Type B pancreatic cell (in vitro differentiated cells): ENCODE measurements around the gene STXBP6. TPM values are rescaled to one million over a fixed set of nuclear protein-coding genes. Genes with fewer than 3 reads are reported as not detected.

Source experiments
- DNase-seq: peaks from one replicate; pipeline ENCODE4 v3.0.0; 2021; ENCODE audit warnings: mixed read lengths; ENCODE audit not compliant: unreplicated experiment; ENCODE audit errors: extremely low spot score
- H3K27ac Mint-ChIP-seq: 2 replicates; pipeline ENCODE4 v1.8.0; 2021; ENCODE audit warnings: mild to moderate bottlenecking, mixed read lengths
- H3K27me3 Mint-ChIP-seq: 2 replicates; pipeline ENCODE4 v1.8.0; 2021; ENCODE audit warnings: mixed read lengths
- H3K36me3 Mint-ChIP-seq: 2 replicates; pipeline ENCODE4 v1.8.0; 2021; ENCODE audit warnings: mixed read lengths
- H3K4me1 Mint-ChIP-seq: one replicate; pipeline ENCODE4 v1.8.0; 2021; ENCODE audit warnings: mixed read lengths; ENCODE audit not compliant: unreplicated experiment
- H3K4me3 Mint-ChIP-seq: 2 replicates; pipeline ENCODE4 v1.8.0; 2021; ENCODE audit warnings: mild to moderate bottlenecking, mixed read lengths
- H3K9me3 Mint-ChIP-seq: 2 replicates; pipeline ENCODE4 v1.8.0; 2021; ENCODE audit warnings: mixed read lengths
- CTCF ChIP-seq: fragments of 200-600 bp; sonication (generic); conservative IDR thresholded peaks from 2 replicates; pipeline ENCODE4 v1.5.0; 2021; ENCODE audit warnings: antibody characterized with exemption, mild to moderate bottlenecking
- total RNA-seq: library from RNA; stranded (reverse); gene quantifications from 2 replicates; pipeline ENCODE4 v1.2.1, GENCODE V29; 2021; ENCODE audit warnings: low replicate concordance

The STXBP6 gene
- total RNA-seq, 1 donor from 2014 or later, result 17.0 TPM

DNA sequence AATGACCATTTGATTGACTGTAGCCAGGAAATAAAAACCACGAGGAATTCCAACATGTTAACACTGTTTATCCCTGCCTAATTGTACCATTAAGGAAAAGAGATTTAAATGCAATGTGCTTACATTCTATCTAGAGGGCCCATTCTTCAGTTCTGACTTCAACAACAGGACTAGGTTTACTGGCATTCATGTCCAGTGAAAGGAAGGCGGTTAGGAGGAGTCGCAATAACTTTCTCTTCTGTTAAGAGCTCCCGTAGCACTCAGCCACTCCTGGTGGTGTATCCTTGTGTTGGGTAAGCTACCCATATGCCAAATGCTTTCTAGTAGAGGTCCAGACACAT lies 154.7 kb downstream of the STXBP6 start:
- no peak for TF ChIP-seq CTCF
- peaks cover 5% of the 10 kb centered on the region for H3K36me3 Mint-ChIP-seq
- no peak for DNase-seq
- H3K4me3 Mint-ChIP-seq, result no peak overlapping the region
- H3K27ac Mint-ChIP-seq, result no peak overlapping the region
- no peaks in the 10 kb centered on the region for H3K27me3 Mint-ChIP-seq
- peaks cover 6% of the 10 kb centered on the region for H3K4me1 Mint-ChIP-seq
- H3K9me3 Mint-ChIP-seq, result peaks cover 8% of the 10 kb centered on the region

DNA sequence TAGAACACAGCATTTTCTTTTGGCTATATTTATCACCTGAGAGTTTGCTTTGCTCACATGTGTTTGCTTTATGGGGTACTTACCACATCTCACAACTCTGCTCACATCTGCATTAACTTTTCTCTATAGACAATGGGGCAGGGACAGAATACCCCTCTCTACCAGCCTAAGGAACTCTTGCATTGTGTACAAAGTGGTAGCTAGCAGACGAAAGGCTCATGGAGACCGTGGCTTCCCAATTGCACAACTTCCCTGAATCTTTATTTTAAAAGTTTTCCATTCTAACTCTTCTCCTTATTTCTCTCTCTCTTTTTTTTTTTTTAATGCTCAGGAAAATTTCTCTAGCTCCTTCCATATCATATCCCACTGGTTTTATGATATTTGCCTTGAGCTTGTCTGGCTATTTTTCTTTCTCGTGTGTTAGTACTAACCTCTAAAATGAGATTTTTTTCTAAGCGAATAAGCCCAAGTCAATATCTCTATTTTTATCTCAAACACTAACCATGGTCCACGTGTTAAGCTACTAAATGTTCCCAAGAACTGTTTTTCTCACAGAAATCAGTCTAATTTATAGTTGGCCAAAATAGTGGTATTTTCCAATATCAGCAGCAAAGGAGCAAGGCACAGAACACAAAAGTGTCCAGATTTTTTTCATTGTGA lies 155.2 kb downstream of the STXBP6 start:
- TF ChIP-seq CTCF, result no peak
- no peak overlapping the region for H3K4me3 Mint-ChIP-seq
- H3K27ac Mint-ChIP-seq, result no peak overlapping the region
- H3K9me3 Mint-ChIP-seq, result peaks cover 8% of the 10 kb centered on the region
- DNase-seq, result no peak
- H3K27me3 Mint-ChIP-seq, result no peaks in the 10 kb centered on the region
- peaks cover 4% of the 10 kb centered on the region for H3K4me1 Mint-ChIP-seq
- H3K36me3 Mint-ChIP-seq, result peaks cover 10% of the 10 kb centered on the region

DNA sequence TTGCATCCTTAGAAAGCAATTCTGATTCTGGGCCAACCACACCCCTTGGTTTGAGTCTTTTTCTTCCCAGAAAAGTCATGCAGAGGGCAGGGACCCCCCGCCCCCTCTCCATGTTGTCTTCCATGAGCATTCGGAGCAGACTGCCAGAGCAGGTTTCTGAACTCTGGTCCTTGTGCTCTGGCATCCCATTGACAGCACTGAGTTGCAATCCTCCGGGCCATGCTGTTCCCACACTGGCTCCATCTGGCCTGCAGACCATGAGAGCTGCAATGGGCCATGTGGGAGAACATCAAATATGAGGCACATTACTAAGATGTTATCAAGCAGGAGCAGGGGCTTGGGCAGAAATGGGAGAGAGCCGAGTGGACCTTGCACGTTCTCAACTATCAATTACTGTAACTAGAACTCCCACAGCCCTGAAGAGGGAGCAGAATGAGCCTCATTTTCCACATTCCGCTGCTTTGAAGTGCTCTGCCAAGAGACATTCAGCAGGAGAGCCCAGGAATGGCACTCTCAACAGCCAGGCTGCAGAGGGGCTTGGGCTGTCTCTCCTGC lies 157.4 kb downstream of the STXBP6 start:
- Mint-ChIP-seq H3K36me3 (peaks cover 17% of the 10 kb centered on the region), H3K4me1 (peaks cover 4% of the 10 kb centered on the region), H3K9me3 (peaks cover 13% of the 10 kb centered on the region), H3K27me3 (no peaks in the 10 kb centered on the region), H3K4me3 (no peak overlapping the region), H3K27ac (no peak overlapping the region)
- no peak for TF ChIP-seq CTCF
- no peak for DNase-seq

- Mint-ChIP-seq H3K4me3 (no peak overlapping the region), H3K27ac (no peak overlapping the region)
Measured at GRCh38 chr14:24891987-24892496, 157.9 kb downstream of the STXBP6 start.

GRCh38 chr14:24890716-24891115 lies 159.2 kb downstream of the STXBP6 start:
- no peak for TF ChIP-seq CTCF

More at GRCh38 chr14:24891987-24892496, 157.9 kb downstream of the STXBP6 start:
- Mint-ChIP-seq H3K9me3 (peaks cover 13% of the 10 kb centered on the region), H3K27me3 (no peaks in the 10 kb centered on the region), H3K36me3 (peaks cover 17% of the 10 kb centered on the region), H3K4me1 (peaks cover 4% of the 10 kb centered on the region)
- DNase-seq, result no peak
- no peak for TF ChIP-seq CTCF

More at GRCh38 chr14:24890716-24891115, 159.2 kb downstream of the STXBP6 start:
- no peak overlapping the region for H3K27ac Mint-ChIP-seq
- H3K9me3 Mint-ChIP-seq, result peaks cover 13% of the 10 kb centered on the region
- peaks cover 17% of the 10 kb centered on the region for H3K36me3 Mint-ChIP-seq
- no peak overlapping the region for H3K4me3 Mint-ChIP-seq
- DNase-seq, result no peak
- H3K27me3 Mint-ChIP-seq, result no peaks in the 10 kb centered on the region
- H3K4me1 Mint-ChIP-seq, result peaks cover 4% of the 10 kb centered on the region
